Nephron progenitor cell (in vitro differentiated cells): ENCODE results near the gene ITPR1.

Source experiments
- DNase-seq: peaks from one replicate; pipeline ENCODE4 v3.0.0; 2021
- H3K27ac Mint-ChIP-seq: 2 replicates; pipeline ENCODE4 v1.8.0; 2021; ENCODE audit warnings: mild to moderate bottlenecking, moderate library complexity, mixed read lengths
- H3K27me3 Mint-ChIP-seq: 2 replicates; pipeline ENCODE4 v1.8.0; 2021; ENCODE audit warnings: mild to moderate bottlenecking, low read depth, mixed read lengths; ENCODE audit not compliant: poor library complexity
- H3K36me3 Mint-ChIP-seq: 2 replicates; pipeline ENCODE4 v1.8.0; 2021; ENCODE audit warnings: low read depth, mixed read lengths
- H3K4me1 Mint-ChIP-seq: 2 replicates; pipeline ENCODE4 v1.8.0; 2021; ENCODE audit warnings: mixed read lengths
- H3K4me3 Mint-ChIP-seq: 2 replicates; pipeline ENCODE4 v1.8.0; 2021; ENCODE audit warnings: mild to moderate bottlenecking, moderate library complexity, mixed read lengths
- H3K9me3 Mint-ChIP-seq: 2 replicates; pipeline ENCODE4 v1.8.0; 2021; ENCODE audit warnings: mild to moderate bottlenecking, moderate library complexity, mixed read lengths
- TF ChIP-seq, protein P1 (sequence below): fragments of 200-600 bp; sonication (generic); IDR thresholded peaks from 2 replicates; pipeline ENCODE4 v1.5.0; 2021; ENCODE audit warnings: antibody characterized with exemption

The ITPR1 gene

DNA sequence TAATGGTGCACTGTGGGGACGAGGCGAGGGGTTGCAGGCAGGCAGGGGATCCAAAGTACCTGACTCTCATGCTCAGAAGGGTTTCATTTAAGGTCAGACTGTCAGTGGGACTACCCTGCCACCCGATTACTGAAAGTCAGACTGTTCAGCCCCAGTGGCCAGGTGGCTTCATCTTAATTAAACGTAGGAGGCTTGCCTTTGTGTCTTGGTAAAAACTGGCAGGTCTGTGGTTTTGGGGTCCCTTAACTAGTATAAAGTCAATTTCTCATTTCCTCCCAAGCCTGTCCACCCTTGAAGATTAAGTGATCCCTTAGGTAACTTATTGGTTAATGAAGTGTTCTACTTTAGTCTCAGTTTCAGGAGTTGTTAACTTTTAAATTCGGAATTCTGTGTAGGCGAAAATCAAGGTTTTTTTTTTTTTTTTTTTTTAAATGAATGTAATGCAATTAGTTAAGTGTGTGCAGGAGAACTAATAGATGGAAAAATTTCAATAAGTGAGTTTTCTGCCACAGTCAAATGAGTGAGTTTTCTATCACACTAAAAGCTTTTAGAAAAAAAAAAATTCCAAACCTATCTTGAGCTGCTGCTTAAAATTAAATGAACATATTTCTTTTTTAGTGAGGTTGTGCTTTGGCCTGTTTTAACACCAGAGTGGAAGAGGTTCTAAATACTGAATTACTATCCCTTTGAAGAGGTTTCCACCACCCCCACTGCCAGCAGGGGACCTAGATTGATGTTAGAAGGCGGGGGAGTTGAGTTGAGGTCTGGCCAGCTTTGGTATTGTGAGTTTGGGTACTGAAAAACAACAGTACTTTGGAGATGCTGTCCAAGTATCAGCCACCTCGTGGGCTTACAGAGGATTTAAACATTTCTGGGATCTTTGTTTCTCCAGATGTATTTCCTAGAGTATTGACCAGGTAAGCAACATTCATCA lies 15.2 kb downstream of the ITPR1 start:
- peak overlapping the region; percentile 70 for H3K4me3 Mint-ChIP-seq
- peaks cover 29% of the 10 kb centered on the region for H3K36me3 Mint-ChIP-seq
- peaks cover 99% of the 10 kb centered on the region for H3K4me1 Mint-ChIP-seq
- TF ChIP-seq, protein P1, sequence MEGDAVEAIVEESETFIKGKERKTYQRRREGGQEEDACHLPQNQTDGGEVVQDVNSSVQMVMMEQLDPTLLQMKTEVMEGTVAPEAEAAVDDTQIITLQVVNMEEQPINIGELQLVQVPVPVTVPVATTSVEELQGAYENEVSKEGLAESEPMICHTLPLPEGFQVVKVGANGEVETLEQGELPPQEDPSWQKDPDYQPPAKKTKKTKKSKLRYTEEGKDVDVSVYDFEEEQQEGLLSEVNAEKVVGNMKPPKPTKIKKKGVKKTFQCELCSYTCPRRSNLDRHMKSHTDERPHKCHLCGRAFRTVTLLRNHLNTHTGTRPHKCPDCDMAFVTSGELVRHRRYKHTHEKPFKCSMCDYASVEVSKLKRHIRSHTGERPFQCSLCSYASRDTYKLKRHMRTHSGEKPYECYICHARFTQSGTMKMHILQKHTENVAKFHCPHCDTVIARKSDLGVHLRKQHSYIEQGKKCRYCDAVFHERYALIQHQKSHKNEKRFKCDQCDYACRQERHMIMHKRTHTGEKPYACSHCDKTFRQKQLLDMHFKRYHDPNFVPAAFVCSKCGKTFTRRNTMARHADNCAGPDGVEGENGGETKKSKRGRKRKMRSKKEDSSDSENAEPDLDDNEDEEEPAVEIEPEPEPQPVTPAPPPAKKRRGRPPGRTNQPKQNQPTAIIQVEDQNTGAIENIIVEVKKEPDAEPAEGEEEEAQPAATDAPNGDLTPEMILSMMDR = no peak
- DNase-seq = peak; percentile 42
- no peaks in the 10 kb centered on the region for H3K27me3 Mint-ChIP-seq
- H3K27ac Mint-ChIP-seq = peak overlapping the region; percentile 93
- no peaks in the 10 kb centered on the region for H3K9me3 Mint-ChIP-seq

DNA sequence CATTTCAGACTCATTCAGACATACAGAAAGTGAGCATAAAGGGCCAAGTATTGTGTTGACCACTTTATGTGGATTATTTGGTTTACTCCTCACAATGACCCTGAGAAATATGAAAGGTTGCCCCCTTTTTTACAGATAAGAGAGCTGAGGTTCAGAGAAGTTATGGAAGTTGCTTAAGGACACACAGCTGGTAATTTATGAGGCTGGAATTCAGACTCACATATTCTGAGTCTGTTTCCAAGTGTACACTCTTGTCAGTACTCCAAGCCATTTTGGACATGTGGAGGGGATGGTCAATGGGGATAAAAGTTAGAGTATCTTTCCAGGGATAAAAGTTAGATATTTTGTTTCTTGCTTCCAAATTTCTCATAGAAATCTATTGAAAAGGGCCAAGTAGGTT lies 15.9 kb downstream of the ITPR1 start:
- H3K4me3 Mint-ChIP-seq = peak overlapping the region; percentile 70
- peaks cover 29% of the 10 kb centered on the region for H3K36me3 Mint-ChIP-seq
- peak overlapping the region; percentile 93 for H3K27ac Mint-ChIP-seq
- H3K9me3 Mint-ChIP-seq = no peaks in the 10 kb centered on the region
- peaks cover 99% of the 10 kb centered on the region for H3K4me1 Mint-ChIP-seq
- H3K27me3 Mint-ChIP-seq = no peaks in the 10 kb centered on the region
- no peak for DNase-seq
- TF ChIP-seq, protein P1 = no peak

DNA sequence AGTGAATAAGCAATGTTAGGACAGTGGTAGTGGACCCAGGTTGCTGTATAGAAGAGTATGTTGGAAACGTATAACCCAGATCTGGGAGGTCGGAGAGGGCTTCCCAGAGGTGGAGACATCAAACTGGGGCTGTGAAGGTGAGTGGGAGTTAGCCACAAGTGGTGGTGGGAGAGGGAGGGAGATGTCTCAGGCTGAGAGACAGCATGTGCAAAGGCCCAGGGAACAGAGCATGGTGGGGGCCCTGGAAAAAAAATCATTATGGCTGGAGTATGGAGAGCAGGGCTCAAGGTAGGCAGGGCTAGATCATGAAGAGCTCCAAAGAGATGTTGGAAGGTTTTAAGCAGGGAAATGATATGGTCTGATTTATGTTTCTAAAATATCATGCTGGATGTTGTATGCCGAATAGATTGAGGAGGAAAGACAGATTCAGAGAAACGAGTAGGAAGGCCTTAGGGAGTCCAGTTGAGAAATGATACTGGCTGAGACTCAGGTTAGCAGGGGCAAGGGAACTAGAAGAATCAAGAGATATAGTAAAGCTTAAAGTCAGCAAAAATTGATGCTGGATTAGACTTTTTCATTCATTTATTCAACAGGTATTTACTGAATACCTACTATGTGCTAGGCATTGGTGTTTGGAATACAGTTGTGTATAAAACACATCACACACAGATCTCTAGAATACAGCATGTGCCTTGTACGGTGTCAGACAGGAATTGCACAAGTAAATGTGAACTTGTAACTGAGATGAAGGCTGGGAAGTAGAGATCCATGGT lies 17.0 kb downstream of the ITPR1 start:
- Mint-ChIP-seq H3K4me3 (peak overlapping the region; percentile 45), H3K27me3 (no peaks in the 10 kb centered on the region), H3K4me1 (peaks cover 99% of the 10 kb centered on the region), H3K27ac (peak overlapping the region; percentile 98), H3K36me3 (peaks cover 29% of the 10 kb centered on the region), H3K9me3 (no peaks in the 10 kb centered on the region)
- TF ChIP-seq, protein P1 = no peak
- DNase-seq = no peak

DNA sequence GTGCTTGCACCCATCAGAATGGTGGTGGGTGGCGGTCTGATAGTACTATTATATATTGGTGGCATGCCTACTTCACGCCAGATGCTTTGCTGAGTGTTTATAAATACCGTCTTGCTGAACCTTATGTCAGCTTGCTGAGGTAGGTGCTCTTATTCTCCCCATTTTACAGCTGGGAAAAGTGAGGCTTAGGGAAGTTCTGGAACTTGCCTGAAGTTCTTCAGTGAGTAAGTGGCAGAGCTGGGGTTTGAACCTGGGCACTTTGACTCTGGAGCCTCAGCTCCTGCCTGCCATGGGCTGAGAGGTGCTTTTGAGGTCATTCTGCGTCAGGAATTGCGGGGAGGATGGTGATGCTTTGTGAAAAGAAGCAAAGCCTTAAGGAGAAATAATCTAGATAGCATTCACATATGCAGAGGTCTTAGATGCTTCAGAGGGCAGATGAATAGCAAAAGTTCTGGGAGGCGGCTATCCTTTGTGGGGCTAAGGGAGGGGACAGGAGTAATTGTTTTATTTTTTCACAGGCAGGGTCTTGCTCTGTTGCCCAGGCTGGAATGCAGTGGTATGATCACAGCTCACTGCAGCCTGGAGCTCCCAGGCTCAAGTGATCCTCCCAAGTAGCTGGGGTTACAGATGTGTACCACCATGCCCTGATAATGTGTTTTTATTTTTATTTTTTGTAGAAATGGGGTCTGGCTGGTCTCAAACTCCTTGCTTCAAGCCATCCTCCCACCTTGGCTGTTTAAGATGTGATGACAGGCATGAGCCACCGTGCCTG lies 18.5 kb downstream of the ITPR1 start:
- H3K4me3 Mint-ChIP-seq = no peak overlapping the region
- no peaks in the 10 kb centered on the region for H3K9me3 Mint-ChIP-seq
- peaks cover 99% of the 10 kb centered on the region for H3K4me1 Mint-ChIP-seq
- H3K27ac Mint-ChIP-seq = peak overlapping the region; percentile 91
- peaks cover 29% of the 10 kb centered on the region for H3K36me3 Mint-ChIP-seq
- no peaks in the 10 kb centered on the region for H3K27me3 Mint-ChIP-seq
- TF ChIP-seq, protein P1 = no peak
- DNase-seq = no peak

DNA sequence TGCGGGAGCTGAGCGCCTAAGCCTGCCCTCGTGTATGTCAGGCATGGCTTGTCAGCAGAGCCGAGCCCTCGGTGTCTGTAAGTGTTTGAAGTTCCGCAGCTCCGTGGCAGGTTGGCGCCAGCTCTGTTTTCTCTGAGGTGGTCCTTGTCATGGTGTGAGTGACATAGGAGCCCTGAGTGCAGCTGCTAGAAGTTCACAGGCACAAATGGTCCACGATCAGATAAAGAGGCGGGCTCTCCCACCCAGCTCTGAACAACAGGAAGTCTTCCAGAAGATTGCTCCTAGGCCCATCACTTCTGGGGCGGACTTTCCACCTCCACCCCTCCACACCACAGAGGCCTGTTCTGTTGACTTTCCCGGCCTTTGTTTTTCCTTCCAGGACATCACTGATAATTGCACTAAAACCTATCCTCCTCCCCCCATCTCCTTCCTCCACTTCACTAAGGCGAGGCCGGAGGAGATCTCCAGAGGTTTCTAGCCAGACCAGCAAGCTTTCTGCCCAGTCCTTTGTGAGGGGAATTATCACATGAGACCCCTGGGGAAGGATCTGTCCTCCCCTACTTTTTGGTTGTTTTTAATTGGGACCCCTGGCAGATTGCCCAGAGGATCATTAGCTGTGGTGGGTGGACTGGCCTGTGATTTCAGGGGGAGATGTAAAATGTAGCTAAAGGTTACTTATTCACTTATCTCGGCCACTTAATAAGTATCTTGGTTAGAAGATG lies 19.9 kb downstream of the ITPR1 start:
- Mint-ChIP-seq H3K27me3 (no peaks in the 10 kb centered on the region), H3K36me3 (peaks cover 35% of the 10 kb centered on the region), H3K4me1 (peaks cover 99% of the 10 kb centered on the region), H3K27ac (peak overlapping the region; percentile 89), H3K9me3 (no peaks in the 10 kb centered on the region), H3K4me3 (peak overlapping the region; percentile 34)
- TF ChIP-seq, protein P1 = no peak
- DNase-seq = peak; percentile 68
